HepG2 (cell line): ENCODE data around the gene RBBP8NL. TPM values are rescaled to one million over a fixed set of nuclear protein-coding genes. Genes with fewer than 3 reads are reported as not detected.
A peak's percentile ranks its signal among the peaks of the same experiment; 100 is the strongest.

Source experiments
- ARID5B ChIP-seq: IDR thresholded peaks from 2 replicates; pipeline ENCODE4 v1.4.0; 2020; ENCODE audit warnings: mild to moderate bottlenecking, missing genetic modification reagents
- BATF2 ChIP-seq: sonication (generic); formaldehyde crosslinking; IDR thresholded peaks from 2 replicates; pipeline ENCODE4 v1.8.0; 2022; ENCODE audit warnings: mild to moderate bottlenecking, missing genetic modification reagents, moderate library complexity
- GATA4 ChIP-seq: sonication (generic); IDR thresholded peaks from 2 replicates; pipeline ENCODE4 v1.6.1; 2016; ENCODE audit warnings: antibody characterized with exemption, low read depth, borderline replicate concordance
- GZF1 ChIP-seq: sonication (generic); formaldehyde crosslinking; IDR thresholded peaks from 2 replicates; pipeline ENCODE4 v1.5.1; 2020; ENCODE audit warnings: mild to moderate bottlenecking, missing genetic modification reagents
- JDP2 ChIP-seq: sonication (generic); formaldehyde crosslinking; IDR thresholded peaks from 2 replicates; pipeline ENCODE4 v1.8.1; 2022; ENCODE audit warnings: missing genetic modification reagents, borderline replicate concordance
- KLF11 ChIP-seq: IDR thresholded peaks from 2 replicates; pipeline ENCODE4 v1.6.1; 2016; ENCODE audit warnings: missing compliant biosample characterization
- MTERF4 ChIP-seq: sonication (generic); formaldehyde crosslinking; IDR thresholded peaks from 2 replicates; pipeline ENCODE4 v1.8.0; 2023; ENCODE audit warnings: mild to moderate bottlenecking, missing genetic modification reagents
- SPEN ChIP-seq: sonication (generic); formaldehyde crosslinking; IDR thresholded peaks from 2 replicates; pipeline ENCODE4 v1.5.1; 2020; ENCODE audit warnings: low read depth, mild to moderate bottlenecking, missing genetic modification reagents
- SRF ChIP-seq: IDR thresholded peaks from 2 replicates; pipeline ENCODE4 v1.6.1; 2011; ENCODE audit warnings: mild to moderate bottlenecking, low read depth, low read length, moderate library complexity
- TBL1XR1 ChIP-seq: fragments of 150-350 bp; IDR thresholded peaks from 2 replicates; pipeline ENCODE4 v1.6.1; 2014; ENCODE audit warnings: borderline replicate concordance, low read length; ENCODE audit not compliant: partially characterized antibody
- TERF1 ChIP-seq: sonication (generic); formaldehyde crosslinking; IDR thresholded peaks from 2 replicates; pipeline ENCODE4 v1.8.0; 2022; ENCODE audit warnings: mild to moderate bottlenecking, missing genetic modification reagents, moderate library complexity
- TOPORS ChIP-seq: sonication (generic); formaldehyde crosslinking; IDR thresholded peaks from 2 replicates; pipeline ENCODE4 v1.8.0; 2023; ENCODE audit warnings: mild to moderate bottlenecking, missing genetic modification reagents
- ZNF142 ChIP-seq: sonication (generic); formaldehyde crosslinking; IDR thresholded peaks from 2 replicates; pipeline ENCODE4 v1.4.0; 2020; ENCODE audit warnings: missing genetic modification reagents
- ZNF205 ChIP-seq: IDR thresholded peaks from 2 replicates; pipeline ENCODE4 v1.6.1; 2018; ENCODE audit warnings: missing biosample characterization, missing genetic modification reagents
- ZNF276 ChIP-seq: sonication (generic); formaldehyde crosslinking; IDR thresholded peaks from 2 replicates; pipeline ENCODE4 v1.4.0; 2020; ENCODE audit warnings: mild to moderate bottlenecking, low read depth, missing genetic modification reagents
- polyA plus RNA-seq, 8 experiments: library from polyadenylated mRNA; depleted of rRNA in 3 of 8; stranded (reverse) in 7 of 8; unstranded in 1 of 8; fragments of >200 nt; fragmentation: Illumina TruSeq in 4 of 8; extraction: Trizol in 4 of 8; gene quantifications; 2 replicates each; pipeline versions ENCODE4 v1.2.1 to v1.2.3, GENCODE V29; 2011 to 2016; ENCODE audit warnings: low read depth in 4 of 8, missing spikeins in 1 of 8, mixed read lengths in 1 of 8; ENCODE audit not compliant: insufficient read depth in 1 of 8
- total RNA-seq, 5 experiments: library from RNA; depleted of rRNA; stranded (reverse); fragments of >200 nt; fragmentation: Illumina TruSeq; extraction: Trizol; gene quantifications; 2 replicates each; pipeline ENCODE4 v1.2.3, GENCODE V29; 2016; ENCODE audit warnings: low read depth in 1 of 5

RBBP8NL gene
- total and polyA plus RNA-seq, 2 of the 13 experiments (the other 11 are each of a cell fraction or from before 2014, with no cell fraction given): 0.69 to 0.86 TPM

GRCh38 chr20:62367136-62367632 lies 60.2 kb downstream of the RBBP8NL start, which contains the start of gene LAMA5 (continued):
- TF ChIP-seq MTERF4 (CRISPR knock-in tag) (no peak), JDP2 (CRISPR knock-in tag) (peak; percentile 3; the same call in 1 of the 2 replicates), ZNF205 (CRISPR knock-in tag) (no peak), TBL1XR1 (no peak), SPEN (CRISPR knock-in tag) (0 out of 2 replicates have a peak, but pooled peaks have one; percentile 49), TOPORS (peak; percentile 76), ZNF142 (CRISPR knock-in tag) (no peak), TERF1 (no peak), ARID5B (CRISPR knock-in tag) (no peak), SRF (no peak), ZNF276 (CRISPR knock-in tag) (no peak), GATA4 (no peak; the same call in 1 of the 2 replicates), GZF1 (no peak; the same call in 1 of the 2 replicates), BATF2 (CRISPR knock-in tag) (no peak), KLF11 (CRISPR knock-in tag) (no peak)
